Hepatocyte (in vitro differentiated cells): ENCODE results near the gene NOS3.

Experiments
- CTCF ChIP-seq: fragments of 200-600 bp; sonication (generic); IDR thresholded peaks from 2 replicates; pipeline ENCODE4 v1.5.1; 2016; ENCODE audit warnings: antibody characterized with exemption, mild to moderate bottlenecking; ENCODE audit not compliant: poor library complexity
- EZH2 ChIP-seq: fragments of 200-600 bp; sonication (generic); IDR thresholded peaks from 2 replicates; pipeline ENCODE4 v1.6.1; 2016; ENCODE audit warnings: antibody characterized with exemption, mild to moderate bottlenecking, borderline replicate concordance
- EZH2phosphoT487 ChIP-seq: fragments of 200-600 bp; sonication (generic); IDR thresholded peaks from one replicate; pipeline ENCODE4 v1.6.1; 2018; ENCODE audit warnings: antibody characterized with exemption, mild to moderate bottlenecking, low read depth, moderate library complexity; ENCODE audit not compliant: unreplicated experiment, severe bottlenecking

GRCh38 chr7:150994838-150995510, 4.2 kb downstream of the NOS3 start:
- TF ChIP-seq CTCF (no peak), EZH2 (no peak), EZH2phosphoT487 (no peak)
